ENCODE measurements around the gene COBL.

COBL gene

DNA sequence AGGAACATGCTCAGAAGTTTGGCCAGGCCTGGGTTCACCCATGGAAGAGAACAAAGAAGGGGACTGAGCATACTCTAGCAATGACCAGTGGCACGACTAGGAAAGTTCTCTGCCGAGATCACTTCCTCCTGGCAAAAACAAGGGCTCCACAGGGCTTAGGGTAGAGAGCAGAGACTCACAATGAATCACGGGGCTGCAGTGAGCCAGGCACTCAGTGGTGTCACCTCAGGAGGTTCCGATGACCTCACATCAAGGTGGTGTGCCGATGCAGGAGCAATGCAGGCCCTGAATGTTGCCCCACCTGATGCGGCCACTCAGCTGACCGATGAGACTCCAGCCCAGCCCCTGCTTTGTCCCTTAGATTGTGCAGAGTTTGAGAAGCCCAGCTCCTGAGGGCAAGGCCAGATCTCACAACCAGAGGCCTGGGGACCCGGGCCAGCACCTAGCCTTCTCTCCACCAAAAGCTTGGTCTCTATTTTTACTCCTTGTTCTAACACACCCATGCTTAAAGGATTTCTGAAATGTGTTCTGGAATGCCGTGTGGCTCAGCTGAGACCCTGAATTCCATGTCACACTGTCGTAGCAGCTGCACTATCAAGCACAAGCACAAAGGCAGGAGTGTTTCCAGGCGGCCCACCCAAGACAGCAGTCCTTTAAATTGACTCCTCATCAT, 60.9 kb downstream of the COBL start:
- no peak for DNase-seq (ENCODE audit: low read depth in 2 of 2)

GRCh38 chr7:51255036-51255435, 61.6 kb downstream of the COBL start:
- DNase-seq (ENCODE audit: low read depth in 2 of 2) = no peak

- DNase-seq (ENCODE audit: low read depth in 2 of 2) = no peak
Measured at GRCh38 chr7:51253157-51253556, 63.5 kb downstream of the COBL start.

- DNase-seq (ENCODE audit: low read depth in 2 of 2) = no peak
Measured at GRCh38 chr7:51251290-51251689, 65.3 kb downstream of the COBL start.

DNA sequence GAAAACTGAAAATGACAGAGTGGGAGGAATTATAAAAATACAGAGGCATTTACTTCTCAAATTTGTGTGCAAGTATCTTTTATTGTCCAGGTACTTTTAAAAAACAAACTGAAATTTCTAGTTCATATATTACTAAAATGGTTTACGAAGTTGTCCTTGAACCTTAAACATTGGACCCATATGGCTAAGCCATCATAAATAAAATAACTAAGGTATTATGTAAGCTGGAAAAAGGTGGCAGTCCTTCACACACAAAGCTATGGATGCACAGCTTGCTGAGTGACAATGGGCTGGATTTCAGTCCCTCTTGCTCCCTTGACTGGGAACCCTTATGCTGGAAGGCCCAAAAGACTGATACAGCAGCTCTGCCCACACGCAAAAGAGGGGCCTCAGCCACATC, 66.1 kb downstream of the COBL start:
- DNase-seq (ENCODE audit: low read depth in 2 of 2) = no peak

- DNase-seq (ENCODE audit: low read depth in 2 of 2) = no peak
Measured at GRCh38 chr7:51249991-51250390, 66.6 kb downstream of the COBL start.

GRCh38 chr7:51249187-51249945, 67.2 kb downstream of the COBL start:
- no peak for DNase-seq (ENCODE audit: low read depth in 2 of 2)

DNA sequence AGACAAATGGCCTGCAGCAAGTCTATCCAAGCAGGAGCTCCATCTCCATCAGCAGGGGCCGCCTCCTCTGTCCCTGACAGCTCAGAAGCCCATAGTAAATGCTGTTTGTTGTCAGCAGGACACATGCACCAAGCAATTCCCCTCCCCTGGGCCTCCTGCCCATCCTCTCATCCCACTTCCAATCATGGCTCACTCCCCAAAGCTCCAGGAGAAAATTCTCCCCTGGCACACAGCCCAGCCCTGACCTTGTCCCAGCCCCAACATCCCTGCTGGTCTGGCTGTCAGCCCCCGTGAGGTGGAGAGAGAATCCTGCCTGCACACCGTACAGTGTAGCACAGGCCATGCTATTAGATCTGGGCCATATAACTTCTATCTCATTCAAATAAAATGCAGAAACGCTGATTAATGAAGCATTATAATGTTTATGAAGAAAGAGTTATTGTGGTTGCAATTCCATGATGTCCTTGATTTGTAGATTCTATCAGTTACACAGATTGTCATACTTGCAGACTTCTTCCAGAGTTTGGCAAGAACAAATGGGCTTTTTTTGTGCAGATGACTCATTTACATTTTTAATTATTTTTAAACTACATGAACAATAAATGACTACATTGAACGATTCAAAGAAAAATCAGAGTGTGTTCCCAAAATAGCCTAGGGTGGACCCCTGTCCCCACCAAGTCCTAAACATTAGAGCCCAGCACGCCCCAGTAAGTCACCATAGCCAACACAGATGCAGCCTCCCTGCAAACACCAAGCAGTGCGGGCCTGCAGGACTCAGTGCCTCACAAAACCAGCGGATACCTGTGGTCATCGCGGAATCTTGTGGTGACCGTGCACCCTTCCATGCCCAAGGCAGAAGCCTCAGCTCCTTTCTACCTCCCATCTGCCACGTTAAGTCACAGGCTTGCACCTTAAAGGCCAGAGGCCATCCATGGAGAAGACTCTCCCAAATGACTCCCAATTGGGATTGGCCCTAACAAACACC, 70.1 kb downstream of the COBL start:
- no peak for DNase-seq (ENCODE audit: low read depth in 2 of 2)

- no peak for DNase-seq (ENCODE audit: low read depth in 2 of 2)
Measured at GRCh38 chr7:51244885-51245284, 71.7 kb downstream of the COBL start.

DNA sequence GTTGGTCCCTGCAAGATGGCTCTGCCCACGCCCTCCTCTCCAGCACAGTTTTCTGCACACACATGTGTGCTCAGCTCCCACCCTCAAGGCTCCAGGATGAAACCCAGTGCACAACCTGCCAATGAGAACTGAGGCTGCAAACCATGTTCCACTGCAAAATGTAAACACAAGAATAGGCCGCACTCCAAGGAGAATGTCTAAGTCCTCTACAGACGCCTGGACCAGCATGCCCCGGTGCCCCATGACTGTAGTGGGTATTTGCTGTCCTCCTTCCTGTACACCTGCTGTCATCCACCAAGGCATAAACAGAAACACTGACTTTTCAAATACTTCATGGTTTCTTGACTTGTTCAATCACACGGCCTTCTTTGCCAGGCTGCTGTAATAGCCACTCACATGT, 72.6 kb downstream of the COBL start:
- no peak for DNase-seq (ENCODE audit: low read depth in 2 of 2)

- no peak for DNase-seq (ENCODE audit: low read depth in 2 of 2)
Measured at GRCh38 chr7:51243631-51244030, 73.0 kb downstream of the COBL start.

- no peak for DNase-seq (ENCODE audit: low read depth in 2 of 2)
Measured at GRCh38 chr7:51242881-51243518, 73.6 kb downstream of the COBL start.

- no peak for DNase-seq (ENCODE audit: low read depth in 2 of 2)
Measured at GRCh38 chr7:51242007-51242691, 74.5 kb downstream of the COBL start.

DNA sequence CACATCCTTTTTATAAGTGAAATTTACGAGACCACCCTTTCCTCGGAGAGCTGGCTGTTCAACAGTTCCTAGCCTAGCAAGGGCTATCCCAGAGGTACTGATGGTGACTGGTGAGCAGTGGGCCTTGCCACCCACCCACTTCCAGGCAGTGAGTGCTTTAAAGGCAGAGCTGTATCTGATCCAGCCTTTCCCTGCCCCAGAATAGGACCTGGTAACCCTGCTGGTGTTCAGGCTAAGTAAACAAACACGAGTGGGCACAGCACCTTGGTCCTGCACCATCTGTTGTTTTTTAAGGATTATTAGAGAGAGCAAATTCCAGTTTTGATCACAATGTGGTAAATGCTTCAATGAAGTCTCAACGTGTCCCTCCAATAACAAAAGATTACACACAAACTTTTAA, 75.7 kb downstream of the COBL start:
- no peak for DNase-seq (ENCODE audit: low read depth in 2 of 2)

GRCh38 chr7:51239691-51240090, 76.9 kb downstream of the COBL start:
- no peak for DNase-seq (ENCODE audit: low read depth in 2 of 2)

DNA sequence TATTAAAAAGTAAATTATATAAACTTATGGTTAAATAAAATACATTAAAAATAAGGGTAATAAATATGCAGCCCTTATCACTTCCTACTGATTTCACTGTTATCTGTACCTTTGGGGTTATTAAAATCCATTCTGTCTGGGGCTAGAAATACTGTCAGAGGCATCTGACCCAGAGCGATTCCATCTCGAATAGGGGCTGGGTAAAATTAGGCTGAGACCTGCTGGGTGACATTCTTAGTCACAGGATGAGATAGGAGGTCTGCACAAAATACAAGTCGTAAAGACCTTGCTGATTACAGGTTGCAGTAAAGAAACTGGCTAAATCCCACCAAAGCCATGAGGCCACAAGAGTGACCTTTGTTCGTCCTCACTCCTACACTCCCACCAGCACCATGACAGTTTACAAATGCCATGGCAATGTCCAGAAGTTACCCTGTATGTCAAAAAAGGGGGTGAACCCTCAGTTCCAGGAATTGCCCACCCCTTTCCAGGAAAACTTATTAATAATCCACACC, 77.6 kb downstream of the COBL start:
- DNase-seq (ENCODE audit: low read depth in 2 of 2) = no peak

GRCh38 chr7:51237446-51238133, 79.0 kb downstream of the COBL start:
- no peak for DNase-seq (ENCODE audit: low read depth in 2 of 2)

DNA sequence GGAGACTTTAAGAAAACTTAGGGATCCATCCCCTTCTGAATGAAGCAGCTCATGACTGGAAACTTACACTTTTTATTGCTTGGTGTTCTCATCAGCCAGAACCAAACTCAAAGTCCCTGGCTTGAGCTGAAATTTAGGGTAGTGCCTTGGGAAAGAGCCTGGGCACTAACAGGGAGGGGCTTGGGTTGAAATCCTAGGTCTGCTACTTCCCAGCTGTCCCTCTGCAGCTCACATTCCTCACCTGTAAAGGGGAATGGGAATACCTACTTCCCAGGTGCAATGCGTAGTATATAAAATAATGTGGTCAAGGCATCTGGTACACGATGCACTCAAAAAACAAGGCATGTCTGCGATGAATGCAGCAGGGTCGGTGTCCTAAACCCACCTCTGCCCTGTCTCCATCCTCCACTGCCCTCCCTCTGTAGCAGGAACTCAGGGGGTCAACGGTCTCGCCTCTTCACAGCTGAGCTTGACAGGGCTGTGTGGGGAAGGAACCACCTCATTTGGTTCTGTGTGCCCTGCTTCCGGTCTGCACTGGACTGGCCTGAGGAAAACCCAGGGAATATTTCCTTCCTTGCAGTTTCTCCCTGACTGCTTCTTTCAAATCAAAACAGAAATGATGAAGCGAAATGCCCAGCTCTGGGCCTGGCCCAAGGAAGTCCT, 80.0 kb downstream of the COBL start:
- DNase-seq (ENCODE audit: low read depth in 2 of 2) = no peak

DNA sequence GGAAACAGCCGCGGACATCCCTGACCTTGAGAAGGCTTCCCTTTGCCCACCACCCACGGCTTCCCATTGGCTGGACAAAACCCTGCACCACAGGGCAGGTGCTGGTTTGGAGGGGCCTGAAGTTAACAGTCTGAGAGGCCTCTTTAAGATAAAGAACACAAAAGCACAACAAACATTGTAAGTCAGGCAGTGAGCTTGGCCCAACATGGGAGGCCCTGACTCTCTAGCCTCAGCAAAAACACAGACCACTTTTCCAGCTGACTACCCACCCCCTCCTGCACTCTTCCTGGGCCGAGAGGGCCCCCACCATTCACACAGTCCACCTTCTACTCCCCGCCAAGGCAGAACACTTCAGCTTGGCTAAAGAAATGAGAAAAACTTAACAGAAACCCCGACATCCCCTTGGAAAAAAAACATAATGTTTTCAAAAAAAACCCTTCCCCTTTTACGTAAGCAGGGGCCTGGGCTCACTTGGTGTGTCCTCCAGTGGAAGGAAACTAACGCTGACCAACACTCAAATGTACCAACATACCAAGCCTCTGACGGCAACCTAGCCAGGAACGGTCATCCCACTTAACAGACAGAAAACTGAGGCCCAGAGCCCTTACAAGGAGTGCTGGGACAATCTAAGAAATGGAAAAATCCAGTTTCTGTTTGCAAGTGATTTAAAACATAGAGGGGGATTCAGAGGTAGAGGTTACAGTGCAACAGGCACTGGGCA, 80.9 kb downstream of the COBL start:
- DNase-seq (ENCODE audit: low read depth in 2 of 2) = no peak

Data from stimulated activated CD4-positive, alpha-beta T cell treated with anti-CD3 and anti-CD28 coated beads, Interleukin-15, amount 100 ng/mL, for 48 hours (primary cell).